HepG2 (cell line): ENCODE data around the gene CBX2. TPM values are rescaled to one million over a fixed set of nuclear protein-coding genes. Genes with fewer than 3 reads are reported as not detected.
A peak's percentile ranks its signal among the peaks of the same experiment; 100 is the strongest.

Source experiments
- ATAC-seq: fragments of 200-7000 bp; cut with Tn5 transposase; 3 replicates; pipeline ENCODE4 v1.9.1; 2020; ENCODE audit warnings: mild to moderate bottlenecking, moderate library complexity
- BruUV-seq: library from RNA; stranded (reverse); fragments of 400-500 nt; replicated peaks from 2 replicates; lab custom pipeline; 2021; lab: Mats Ljungman, UMichigan
- CTCF ChIA-PET: fragments of 300-600 bp; formaldehyde crosslinking; extraction: SDS; loops from one replicate; lab custom pipeline; 2021; ENCODE audit warnings: low total read pairs, inconsistent platforms, low intra/inter-chr PET ratio; lab: Yijun Ruan, JAX
- POLR2A ChIA-PET: fragments of 350-600 bp; sonication (Branson Sonifier 250); formaldehyde crosslinking; loops from one replicate; lab custom pipeline; 2020; ENCODE audit warnings: antibody characterized with exemption, inconsistent platforms; lab: Yijun Ruan, JAX
- DNase-seq: peaks from one replicate; pipeline ENCODE4 v3.0.0-alpha.2; 2015; ENCODE audit warnings: low spot score
- FAIRE-seq: peaks from 3 replicates; lab custom pipeline; 2011; peaks lifted over from hg19 to GRCh38; lab: Jason Lieb, UNC
- H2AFZ ChIP-seq: one replicate; pipeline ENCODE4 v1.6.1; 2011; ENCODE audit warnings: low read length, inconsistent platforms
- H3K27ac ChIP-seq: fragments of 300-600 bp; 3 replicates; pipeline ENCODE4 v1.8.0; 2011; ENCODE audit warnings: mixed run types, mild to moderate bottlenecking, mixed read lengths, low read length, inconsistent platforms; ENCODE audit not compliant: insufficient read depth; ENCODE audit errors: extremely low read length
- H3K27me3 ChIP-seq, 2 experiments: fragments of 200-600 bp in 1 of 2; 2 replicates in 1 of 2; 3 replicates in 1 of 2; pipeline versions ENCODE4 v1.6.0 to v1.8.0; 2011; ENCODE audit warnings: low read length in 2 of 2, mild to moderate bottlenecking in 2 of 2, moderate library complexity in 2 of 2, inconsistent platforms in 1 of 2; ENCODE audit not compliant: insufficient read depth in 2 of 2, control insufficient read depth in 1 of 2
- H3K36me3 ChIP-seq, 2 experiments: fragments of 200-600 bp in 1 of 2; replicated peaks in 1 of 2; 2 replicates in 1 of 2; 3 replicates in 1 of 2; pipeline versions ENCODE4 v1.5.1 to v1.8.0; 2011; ENCODE audit warnings: low read length in 2 of 2, inconsistent platforms in 1 of 2; ENCODE audit not compliant: insufficient read depth in 2 of 2, control insufficient read depth in 1 of 2
- H3K4me1 ChIP-seq: 2 replicates; pipeline ENCODE4 v1.5.1; 2012; ENCODE audit warnings: low read length, inconsistent platforms; ENCODE audit not compliant: insufficient read depth
- H3K4me2 ChIP-seq: 2 replicates; pipeline ENCODE4 v1.6.0; 2011; ENCODE audit warnings: low read depth, low read length, inconsistent platforms
- H3K4me3 ChIP-seq, 3 experiments: fragments of 200-600 bp in 1 of 3; sonication (generic), shearing (Covaris generic) in 1 of 3; replicated peaks in 1 of 3; 2 replicates each; pipeline ENCODE4 v1.5.1; 2011 to 2016; ENCODE audit warnings: low read length in 3 of 3, inconsistent platforms in 2 of 3, low read depth in 2 of 3, mild to moderate bottlenecking in 2 of 3, control low read depth in 1 of 3, mixed read lengths in 1 of 3; ENCODE audit not compliant: insufficient read depth in 1 of 3
- H3K79me2 ChIP-seq: one replicate; pipeline ENCODE4 v1.6.1; 2011; ENCODE audit warnings: low read length, inconsistent platforms; ENCODE audit not compliant: insufficient read depth
- H3K9ac ChIP-seq: 2 replicates; pipeline ENCODE4 v1.6.0; 2011; ENCODE audit warnings: mild to moderate bottlenecking, low read depth, low read length, inconsistent platforms; ENCODE audit not compliant: insufficient read depth
- H3K9me3 ChIP-seq: 2 replicates; pipeline ENCODE4 v1.5.1; 2012; ENCODE audit warnings: mild to moderate bottlenecking, low read length
- H4K20me1 ChIP-seq: 2 replicates; pipeline ENCODE4 v1.6.0; 2011; ENCODE audit warnings: inconsistent platforms, mild to moderate bottlenecking, low read length, moderate library complexity; ENCODE audit not compliant: insufficient read depth
- AGO1 ChIP-seq: fragments of 200-400 bp; formaldehyde crosslinking; IDR thresholded peaks from 2 replicates; pipeline ENCODE4 v1.6.1; 2017; ENCODE audit warnings: mild to moderate bottlenecking, low read depth, low read length, moderate library complexity; ENCODE audit not compliant: poor library complexity, severe bottlenecking
- BORCS8-MEF2B ChIP-seq: sonication (generic); formaldehyde crosslinking; IDR thresholded peaks from 2 replicates; pipeline ENCODE4 v1.8.0; 2022; ENCODE audit warnings: mild to moderate bottlenecking, missing genetic modification reagents
- ESRRA ChIP-seq: sonication (generic); formaldehyde crosslinking; IDR thresholded peaks from 2 replicates; pipeline ENCODE4 v1.5.1; 2020; ENCODE audit warnings: mild to moderate bottlenecking, low read depth, missing genetic modification reagents
- MEIS1 ChIP-seq: sonication (generic); formaldehyde crosslinking; IDR thresholded peaks from 2 replicates; pipeline ENCODE4 v1.9.0; 2021; ENCODE audit warnings: mild to moderate bottlenecking, missing genetic modification reagents, moderate library complexity, borderline replicate concordance
- NKX3-1 ChIP-seq: sonication (generic); formaldehyde crosslinking; IDR thresholded peaks from 2 replicates; pipeline ENCODE4 v1.5.0; 2020; ENCODE audit warnings: missing genetic modification reagents
- NR3C1 ChIP-seq: sonication (generic); formaldehyde crosslinking; IDR thresholded peaks from 2 replicates; pipeline ENCODE4 v1.4.0; 2020; ENCODE audit warnings: missing genetic modification reagents
- POGZ ChIP-seq: sonication (generic); formaldehyde crosslinking; IDR thresholded peaks from 2 replicates; pipeline ENCODE4 v1.4.0; 2020; ENCODE audit warnings: mild to moderate bottlenecking, missing genetic modification reagents
- SNRNP70 ChIP-seq: fragments of 200-400 bp; formaldehyde crosslinking; IDR thresholded peaks from 2 replicates; pipeline ENCODE4 v1.6.1; 2017; ENCODE audit warnings: mild to moderate bottlenecking, low read depth, low read length, moderate library complexity
- ZNF318 ChIP-seq: sonication (generic); formaldehyde crosslinking; IDR thresholded peaks from 2 replicates; pipeline ENCODE4 v1.4.0; 2020; ENCODE audit warnings: mild to moderate bottlenecking, missing genetic modification reagents
- ZNF724P ChIP-seq: sonication (generic); formaldehyde crosslinking; IDR thresholded peaks from 2 replicates; pipeline ENCODE4 v1.8.0; 2022; ENCODE audit warnings: missing genetic modification reagents, borderline replicate concordance
- ZNF782 ChIP-seq: sonication (generic); formaldehyde crosslinking; IDR thresholded peaks from 2 replicates; pipeline ENCODE4 v1.4.0; 2020; ENCODE audit warnings: missing genetic modification reagents, mild to moderate bottlenecking, borderline replicate concordance
- ZNF891 ChIP-seq: sonication (generic); formaldehyde crosslinking; IDR thresholded peaks from 2 replicates; pipeline ENCODE4 v1.5.0; 2020; ENCODE audit warnings: mild to moderate bottlenecking, missing genetic modification reagents
- WGBS: methylation state at CpG from one replicate; pipeline ENCODE4 v1.1.6; 2017; ENCODE audit warnings: low lambda C conversion rate; 5-methylcytosine and 5-hydroxymethylcytosine counted together
- in situ Hi-C: cut with HindIII; loops from 2 replicates; pipeline ENCODE4 v1.10.0; 2017; ENCODE audit warnings: low pct_unique_long_range_greater_than_20kb; ENCODE audit not compliant: extremely low pct_ligation_motif_present
- intact Hi-C: fragments of 100-400 bp; cut with micrococcal nuclease; formaldehyde crosslinking; loops from one replicate; pipeline ENCODE4 v1.10.0; 2022; ENCODE audit not compliant: unreplicated experiment
- polyA plus RNA-seq, 8 experiments: library from polyadenylated mRNA; depleted of rRNA in 3 of 8; stranded (reverse) in 7 of 8; unstranded in 1 of 8; fragments of >200 nt; fragmentation: Illumina TruSeq in 4 of 8; extraction: Trizol in 4 of 8; gene quantifications; 2 replicates each; pipeline versions ENCODE4 v1.2.1 to v1.2.3, GENCODE V29; 2011 to 2016; ENCODE audit warnings: low read depth in 4 of 8, missing spikeins in 1 of 8, mixed read lengths in 1 of 8; ENCODE audit not compliant: insufficient read depth in 1 of 8
- total RNA-seq, 5 experiments: library from RNA; depleted of rRNA; stranded (reverse); fragments of >200 nt; fragmentation: Illumina TruSeq; extraction: Trizol; gene quantifications; 2 replicates each; pipeline ENCODE4 v1.2.3, GENCODE V29; 2016; ENCODE audit warnings: low read depth in 1 of 5
- TF ChIP-seq, protein P1 (sequence below): sonication (generic); formaldehyde crosslinking; IDR thresholded peaks from 2 replicates; pipeline ENCODE4 v1.4.0; 2020; ENCODE audit warnings: mild to moderate bottlenecking, low read depth, missing genetic modification reagents

The CBX2 gene
- total and polyA plus RNA-seq, 2 of the 13 experiments (the other 11 are each of a cell fraction or from before 2014, with no cell fraction given) = 14.5 to 31.1 TPM

GRCh38 chr17:79830303-79830702 lies 52.4 kb downstream of the CBX2 start (continued):
- TF ChIP-seq ZNF318 (CRISPR knock-in tag) = no peak

- Histone ChIP-seq H3K4me3 (peak overlapping the region in 1 of 3 experiments; percentile 19; a peak in 1 of 6 replicates), H3K36me3 (peaks cover 5 to 12% of the 10 kb centered on the region in 2 experiments; a peak in 4 of 5 replicates), H3K27ac (peak overlapping the region; percentile 19), H3K27me3 (no peaks in the 10 kb centered on the region; a peak in 2 of 5 replicates), H3K79me2 (peaks cover 11% of the 10 kb centered on the region), H4K20me1 (peaks cover 16% of the 10 kb centered on the region; the same call in 1 of the 2 replicates), H3K4me1 (peaks cover 87% of the 10 kb centered on the region), H3K9me3 (no peaks in the 10 kb centered on the region), H2AFZ (no peak overlapping the region), H3K9ac (peak overlapping the region; percentile 83; the same call in 1 of the 2 replicates), H3K4me2 (peak overlapping the region; percentile 80)
- ChIA-PET POLR2A (interaction anchor here (0.6 to 11.1 kb wide), 10 partner anchors 9 to 624 kb away, joined by 3 to 274 read pairs (median 6); partner anchors contain the start of genes CBX4 and CBX8), CTCF (no interaction called here)
- in situ Hi-C loops (no loop called here), intact Hi-C loops (loop anchor here (10.0 kb wide), 2 partner anchors 84 to 86 kb away; no protein-coding TSS in a partner anchor)
- FAIRE-seq (peak; percentile 64), DNase-seq (peak; percentile 51), ATAC-seq (peak; percentile 29)
- WGBS = 22% methylated on average over 6 of the region's 8 CpGs
- BruUV-seq = no TSS peak
- TF ChIP-seq AGO1 = no peak
- TF ChIP-seq ESRRA (CRISPR knock-in tag) = 0 out of 2 replicates have a peak, but pooled peaks have one; percentile 12
- no peak for TF ChIP-seq NKX3-1 (CRISPR knock-in tag)
- TF ChIP-seq MEIS1 (CRISPR knock-in tag) = peak; percentile 53; the same call in 1 of the 2 replicates
- TF ChIP-seq ZNF891 (CRISPR knock-in tag) = peak; percentile 19; the same call in 1 of the 2 replicates
- TF ChIP-seq SNRNP70 = no peak
- no peak for TF ChIP-seq ZNF782 (CRISPR knock-in tag)
- TF ChIP-seq, protein P1, sequence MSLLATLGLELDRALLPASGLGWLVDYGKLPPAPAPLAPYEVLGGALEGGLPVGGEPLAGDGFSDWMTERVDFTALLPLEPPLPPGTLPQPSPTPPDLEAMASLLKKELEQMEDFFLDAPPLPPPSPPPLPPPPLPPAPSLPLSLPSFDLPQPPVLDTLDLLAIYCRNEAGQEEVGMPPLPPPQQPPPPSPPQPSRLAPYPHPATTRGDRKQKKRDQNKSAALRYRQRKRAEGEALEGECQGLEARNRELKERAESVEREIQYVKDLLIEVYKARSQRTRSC = 0 out of 2 replicates have a peak, but pooled peaks have one; percentile 91
- TF ChIP-seq BORCS8-MEF2B (CRISPR knock-in tag) = no peak; the same call in 1 of the 2 replicates
- TF ChIP-seq NR3C1 (CRISPR knock-in tag) = no peak
- TF ChIP-seq POGZ (CRISPR knock-in tag) = 0 out of 2 replicates have a peak, but pooled peaks have one; percentile 25
- no peak; the same call in 1 of the 2 replicates for TF ChIP-seq ZNF724P (CRISPR knock-in tag)
These were observed 52.9 kb downstream of the CBX2 start for GRCh38 chr17:79830763-79831264.
